ENCODE measurements around the gene KCNS3. TPM values are rescaled to one million over a fixed set of nuclear protein-coding genes. Genes with fewer than 3 reads are reported as not detected.

KCNS3 gene
- total RNA-seq, 2 donors from 2014 or later: not detected

DNA sequence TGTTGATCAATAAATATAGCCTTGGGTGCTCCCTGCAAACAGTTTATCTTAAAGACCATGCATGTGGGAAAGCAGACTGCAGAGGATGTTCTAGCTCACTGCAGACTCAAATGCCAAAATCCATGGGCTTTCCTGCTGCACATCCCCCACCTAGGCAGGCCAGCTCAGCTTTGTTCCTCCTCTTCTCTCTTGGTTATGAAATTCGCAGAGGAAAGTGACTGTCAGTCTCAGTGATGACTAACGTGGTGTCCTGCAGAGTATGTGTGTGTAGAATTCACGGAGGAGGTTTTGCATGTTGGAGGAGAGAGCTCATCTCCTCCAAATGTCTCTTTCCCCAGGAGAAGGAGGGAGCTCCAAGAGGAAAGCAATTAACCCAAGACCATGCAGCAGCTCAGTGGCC is 21.4 kb upstream of the KCNS3 start:
- H3K27ac Mint-ChIP-seq: no peak overlapping the region
- no peaks in the 10 kb centered on the region for H3K4me1 Mint-ChIP-seq (ENCODE audit: low read depth)
- H3K4me3 Mint-ChIP-seq: no peak overlapping the region
- ATAC-seq (replicated peaks in 1 of 2) (no peak), DNase-seq (no peak)
- no peaks in the 10 kb centered on the region for H3K36me3 Mint-ChIP-seq (ENCODE audit: insufficient read depth in 2 of 2)
- H3K9me3 Mint-ChIP-seq: peaks cover 0 to 3% of the 10 kb centered on the region in 2 donors
- peaks cover 40% of the 10 kb centered on the region for H3K27me3 Mint-ChIP-seq (ENCODE audit: low read depth)

- Mint-ChIP-seq H3K9me3 (peaks cover 0 to 3% of the 10 kb centered on the region in 2 donors), H3K27ac (no peak overlapping the region), H3K27me3 (ENCODE audit: low read depth) (peaks cover 45% of the 10 kb centered on the region), H3K4me1 (ENCODE audit: low read depth) (no peaks in the 10 kb centered on the region), H3K4me3 (no peak overlapping the region), H3K36me3 (ENCODE audit: insufficient read depth in 2 of 2) (no peaks in the 10 kb centered on the region)
- DNase-seq: no peak
- no peak for ATAC-seq (replicated peaks in 1 of 2)
Measured at GRCh38 chr2:17858064-17858463, 20.4 kb upstream of the KCNS3 start.

DNA sequence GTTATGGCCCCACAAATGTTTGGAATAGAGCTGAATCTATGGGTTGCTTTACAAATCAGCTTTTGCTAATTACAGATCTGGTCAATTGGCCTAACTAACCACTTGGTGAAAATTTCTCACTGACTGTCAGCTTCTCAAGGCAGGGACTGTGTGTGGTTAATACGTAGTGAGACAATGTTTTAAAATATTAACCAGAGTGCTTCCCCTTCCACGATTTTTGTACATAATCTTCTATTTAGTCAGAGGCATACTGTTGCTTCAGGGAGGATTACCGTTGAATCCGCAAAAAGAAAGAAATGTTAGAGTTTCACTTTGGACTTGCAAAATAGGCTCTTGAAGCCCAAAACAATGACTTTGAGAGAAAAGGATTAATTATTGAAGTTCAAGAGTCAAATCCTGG is 14.9 kb upstream of the KCNS3 start:
- no peak for DNase-seq
- Mint-ChIP-seq H3K27me3 (ENCODE audit: low read depth) (peaks cover 33% of the 10 kb centered on the region), H3K9me3 (no peaks in the 10 kb centered on the region), H3K27ac (no peak overlapping the region), H3K4me1 (ENCODE audit: low read depth) (no peaks in the 10 kb centered on the region), H3K36me3 (ENCODE audit: insufficient read depth in 2 of 2) (no peaks in the 10 kb centered on the region), H3K4me3 (no peak overlapping the region)
- ATAC-seq (replicated peaks in 1 of 2): no peak

DNA sequence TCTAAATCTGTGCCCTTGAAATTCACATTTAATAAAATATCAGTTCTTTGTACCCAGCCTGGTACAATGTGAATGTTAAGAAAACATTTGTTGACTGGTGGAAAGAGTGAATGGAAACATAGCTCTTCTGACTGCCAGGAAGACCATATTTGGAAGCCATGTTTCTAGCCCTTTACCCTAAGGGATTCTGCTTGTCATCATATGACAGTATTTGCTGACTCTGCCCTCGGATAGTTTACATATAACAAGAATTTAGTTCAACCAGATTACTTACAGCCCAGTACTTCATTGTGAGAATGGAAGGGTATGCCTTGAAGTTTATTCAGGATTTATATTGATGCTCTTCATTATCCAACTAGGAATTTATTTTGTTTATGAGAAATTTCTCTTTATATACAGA is 13.8 kb upstream of the KCNS3 start:
- ATAC-seq (replicated peaks in 1 of 2) (no peak), DNase-seq (no peak)
- H3K4me3 Mint-ChIP-seq: no peak overlapping the region
- H3K27me3 Mint-ChIP-seq (ENCODE audit: low read depth): peaks cover 26% of the 10 kb centered on the region
- no peaks in the 10 kb centered on the region for H3K4me1 Mint-ChIP-seq (ENCODE audit: low read depth)
- no peak overlapping the region for H3K27ac Mint-ChIP-seq
- no peaks in the 10 kb centered on the region for H3K36me3 Mint-ChIP-seq (ENCODE audit: insufficient read depth in 2 of 2)
- no peaks in the 10 kb centered on the region for H3K9me3 Mint-ChIP-seq

GRCh38 chr2:17867133-17867532 is 11.3 kb upstream of the KCNS3 start:
- H3K27me3 Mint-ChIP-seq (ENCODE audit: low read depth): peaks cover 22% of the 10 kb centered on the region

GRCh38 chr2:17869128-17869527 is 9.3 kb upstream of the KCNS3 start:
- DNase-seq (peak in 1 of 2 donors; percentile 1), ATAC-seq (replicated peaks in 1 of 2) (peak; percentile 41 to 45)
- Mint-ChIP-seq H3K9me3 (no peaks in the 10 kb centered on the region), H3K27ac (no peak overlapping the region), H3K27me3 (ENCODE audit: low read depth) (peaks cover 28% of the 10 kb centered on the region), H3K4me3 (no peak overlapping the region), H3K36me3 (ENCODE audit: insufficient read depth in 2 of 2) (no peaks in the 10 kb centered on the region), H3K4me1 (ENCODE audit: low read depth) (no peaks in the 10 kb centered on the region)

More at GRCh38 chr2:17867133-17867532, 11.3 kb upstream of the KCNS3 start:
- no peak overlapping the region for H3K4me3 Mint-ChIP-seq
- H3K4me1 Mint-ChIP-seq (ENCODE audit: low read depth): no peaks in the 10 kb centered on the region
- H3K9me3 Mint-ChIP-seq: no peaks in the 10 kb centered on the region
- ATAC-seq (replicated peaks in 1 of 2): no peak
- H3K36me3 Mint-ChIP-seq (ENCODE audit: insufficient read depth in 2 of 2): no peaks in the 10 kb centered on the region
- DNase-seq: no peak
- H3K27ac Mint-ChIP-seq: no peak overlapping the region

DNA sequence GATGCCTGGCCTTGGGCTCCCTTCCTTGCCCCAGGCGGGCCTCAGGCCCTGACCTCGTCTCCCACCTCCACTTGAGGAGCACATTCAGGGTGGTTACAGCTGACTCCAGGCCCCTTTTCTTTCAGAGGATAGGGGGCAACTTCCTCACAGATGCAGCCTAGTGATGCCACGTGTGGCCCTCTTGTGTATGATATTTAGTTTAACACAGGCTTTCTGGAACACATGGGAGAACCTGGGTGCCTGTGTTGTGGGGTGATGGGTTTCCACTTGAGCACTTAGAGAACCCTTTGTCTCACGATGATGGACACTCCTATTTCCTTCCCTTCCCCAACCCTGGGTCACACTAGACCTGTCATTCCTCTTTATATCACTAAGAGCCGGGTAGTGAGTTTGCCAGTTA is 6.8 kb upstream of the KCNS3 start:
- Mint-ChIP-seq H3K36me3 (ENCODE audit: insufficient read depth in 2 of 2) (no peaks in the 10 kb centered on the region), H3K4me3 (no peak overlapping the region), H3K4me1 (ENCODE audit: low read depth) (no peaks in the 10 kb centered on the region), H3K9me3 (no peaks in the 10 kb centered on the region), H3K27me3 (ENCODE audit: low read depth) (peaks cover 47% of the 10 kb centered on the region), H3K27ac (no peak overlapping the region)
- no peak for DNase-seq
- ATAC-seq (replicated peaks in 1 of 2): no peak

- no peak overlapping the region for H3K4me3 Mint-ChIP-seq
- peaks cover 8% of the 10 kb centered on the region for H3K4me1 Mint-ChIP-seq (ENCODE audit: low read depth)
- no peak for DNase-seq
- H3K36me3 Mint-ChIP-seq (ENCODE audit: insufficient read depth in 2 of 2): no peaks in the 10 kb centered on the region
- peaks cover 61% of the 10 kb centered on the region for H3K27me3 Mint-ChIP-seq (ENCODE audit: low read depth)
- no peaks in the 10 kb centered on the region for H3K9me3 Mint-ChIP-seq
- H3K27ac Mint-ChIP-seq: no peak overlapping the region
- no peak for ATAC-seq (replicated peaks in 1 of 2)
Measured at GRCh38 chr2:17873021-17873420, 5.4 kb upstream of the KCNS3 start.

DNA sequence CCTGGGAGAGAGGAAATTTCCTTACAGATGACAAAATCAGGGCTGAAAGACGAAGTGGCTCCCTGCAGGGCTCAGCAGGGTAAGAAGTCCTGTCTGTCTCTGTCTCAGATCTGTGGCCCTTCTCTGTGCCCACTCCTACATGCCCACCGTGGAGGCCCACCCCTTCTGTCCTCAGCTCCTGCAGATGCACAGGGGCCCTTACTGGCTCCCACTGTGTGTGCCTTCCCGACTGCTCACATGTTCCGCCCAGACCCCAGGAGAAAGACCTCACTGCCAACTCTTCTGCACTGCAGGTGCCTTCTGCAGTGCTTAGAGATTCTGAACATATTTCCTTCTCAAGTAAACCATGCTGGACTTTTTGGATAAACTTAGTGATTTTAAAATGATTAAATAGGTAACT is 1.9 kb upstream of the KCNS3 start:
- ATAC-seq (replicated peaks in 1 of 2) (no peak), DNase-seq (no peak)
- H3K36me3 Mint-ChIP-seq (ENCODE audit: insufficient read depth in 2 of 2): no peaks in the 10 kb centered on the region
- no peak overlapping the region for H3K4me3 Mint-ChIP-seq
- no peaks in the 10 kb centered on the region for H3K9me3 Mint-ChIP-seq
- H3K27me3 Mint-ChIP-seq (ENCODE audit: low read depth): peaks cover 81% of the 10 kb centered on the region
- peaks cover 8% of the 10 kb centered on the region for H3K4me1 Mint-ChIP-seq (ENCODE audit: low read depth)
- H3K27ac Mint-ChIP-seq: no peak overlapping the region

DNA sequence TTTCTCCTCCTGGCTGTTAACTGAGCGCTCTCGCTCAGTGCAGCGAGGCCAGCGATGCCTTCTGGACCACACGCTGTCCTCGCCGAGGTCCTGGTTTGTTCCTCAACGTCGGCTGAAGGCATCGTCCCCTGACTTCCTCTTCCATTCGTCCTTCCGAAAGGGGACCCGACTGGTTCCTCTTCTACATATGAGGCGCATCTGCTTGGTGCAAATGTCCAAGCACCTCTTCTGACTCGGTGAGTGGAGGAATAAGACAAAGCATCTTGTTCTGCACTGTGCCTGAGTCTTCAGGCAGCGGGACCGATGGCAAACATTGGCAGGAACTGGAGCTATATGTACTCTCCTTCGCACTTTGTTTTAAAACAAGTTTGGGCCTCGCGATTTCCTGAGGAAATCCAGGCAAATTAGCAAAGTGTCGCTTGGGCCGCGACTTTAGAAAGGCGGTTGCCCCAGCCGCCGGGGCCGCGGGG is 621 bp upstream of the KCNS3 start:
- Mint-ChIP-seq H3K27ac (no peak overlapping the region), H3K36me3 (ENCODE audit: insufficient read depth in 2 of 2) (no peaks in the 10 kb centered on the region), H3K27me3 (ENCODE audit: low read depth) (peaks cover 87% of the 10 kb centered on the region), H3K4me3 (peak overlapping the region; percentile 79 to 81), H3K9me3 (no peaks in the 10 kb centered on the region), H3K4me1 (ENCODE audit: low read depth) (peaks cover 8% of the 10 kb centered on the region)
- DNase-seq (no peak), ATAC-seq (replicated peaks in 1 of 2) (no peak)

DNA sequence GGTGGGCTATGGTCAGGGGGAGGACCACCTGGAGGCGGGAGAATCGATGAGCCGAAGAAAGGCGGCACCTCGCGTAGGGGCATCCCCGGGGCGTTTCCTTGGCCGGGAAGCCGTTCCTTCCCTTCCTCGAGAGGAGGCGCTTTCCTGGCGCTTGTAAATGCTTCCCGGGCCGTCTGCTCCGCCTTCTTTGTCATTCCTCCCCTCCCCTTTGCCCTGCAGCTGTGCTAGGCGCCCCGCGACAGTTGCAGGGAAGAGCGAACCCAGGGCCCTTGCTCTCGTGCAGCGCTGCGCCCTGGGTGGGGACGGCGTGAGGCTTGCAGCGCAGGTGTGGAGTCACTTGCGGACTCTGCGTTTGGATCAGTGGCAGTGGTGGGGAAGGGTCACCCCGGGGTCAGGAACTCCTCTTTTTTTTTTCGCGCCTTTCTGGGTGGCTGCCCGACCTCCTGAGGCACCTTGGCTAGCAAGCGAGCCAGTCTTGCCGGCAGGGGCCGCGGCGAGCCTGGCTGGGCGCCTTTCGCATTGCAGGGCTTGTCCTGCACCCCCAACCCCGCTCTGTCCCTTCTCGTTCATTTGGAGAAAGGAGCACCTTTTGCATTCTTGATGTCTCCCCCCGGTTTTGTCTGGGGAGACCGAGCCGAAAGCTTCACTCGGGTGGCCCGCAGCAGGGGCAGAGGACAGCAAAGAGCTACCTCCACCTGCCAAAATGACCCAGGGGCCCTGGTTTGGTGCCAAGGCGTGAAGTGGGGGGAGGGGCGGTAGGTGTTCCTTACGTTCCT is 858 bp downstream of the KCNS3 start:
- Mint-ChIP-seq H3K27me3 (ENCODE audit: low read depth) (peaks cover 81% of the 10 kb centered on the region), H3K36me3 (ENCODE audit: insufficient read depth in 2 of 2) (no peaks in the 10 kb centered on the region), H3K4me1 (ENCODE audit: low read depth) (peaks cover 8% of the 10 kb centered on the region), H3K9me3 (peaks cover 0 to 2% of the 10 kb centered on the region in 2 donors), H3K4me3 (peak overlapping the region; percentile 82 to 87), H3K27ac (no peak overlapping the region)
- peak; percentile 2 to 12 for DNase-seq
- peak; percentile 28 to 31 for ATAC-seq (replicated peaks in 1 of 2)

DNA sequence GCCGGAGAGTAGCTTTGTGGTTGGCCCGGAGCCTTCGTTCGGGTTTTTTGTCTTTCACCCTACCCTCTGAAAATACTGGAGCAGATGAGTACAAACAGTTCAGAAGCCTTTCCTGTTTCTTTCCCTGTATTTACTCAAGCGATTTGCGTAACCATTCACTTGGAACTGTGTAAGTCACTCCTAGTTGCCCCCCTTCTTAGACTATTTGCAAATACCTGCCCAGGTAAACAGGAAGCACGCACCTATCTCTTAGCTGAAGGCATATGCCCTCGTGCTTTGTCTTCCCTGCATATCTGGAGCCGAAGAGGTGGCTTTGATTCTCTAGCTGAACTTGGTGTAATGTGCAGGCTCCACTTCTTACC is 1.4 kb downstream of the KCNS3 start:
- H3K36me3 Mint-ChIP-seq (ENCODE audit: insufficient read depth in 2 of 2): no peaks in the 10 kb centered on the region
- peaks cover 0 to 2% of the 10 kb centered on the region in 2 donors for H3K9me3 Mint-ChIP-seq
- peaks cover 81% of the 10 kb centered on the region for H3K27me3 Mint-ChIP-seq (ENCODE audit: low read depth)
- ATAC-seq (replicated peaks in 1 of 2) (no peak), DNase-seq (no peak)
- H3K4me1 Mint-ChIP-seq (ENCODE audit: low read depth): peaks cover 8% of the 10 kb centered on the region
- H3K27ac Mint-ChIP-seq: no peak overlapping the region
- H3K4me3 Mint-ChIP-seq: peak overlapping the region; percentile 82 to 87

GRCh38 chr2:17892770-17893534 is 14.5 kb downstream of the KCNS3 start:
- no peaks in the 10 kb centered on the region for H3K4me1 Mint-ChIP-seq (ENCODE audit: low read depth)

More at GRCh38 chr2:17892770-17893534, 14.5 kb downstream of the KCNS3 start:
- ATAC-seq (replicated peaks in 1 of 2) (no peak), DNase-seq (no peak)
- Mint-ChIP-seq H3K9me3 (peaks cover 8 to 12% of the 10 kb centered on the region in 2 donors), H3K27me3 (ENCODE audit: low read depth) (peaks cover 34% of the 10 kb centered on the region), H3K27ac (no peak overlapping the region), H3K36me3 (ENCODE audit: insufficient read depth in 2 of 2) (peaks cover 4% of the 10 kb centered on the region in 2 donors), H3K4me3 (no peak overlapping the region)

Data from activated T-cell treated with anti-CD3 and anti-CD28 coated beads, Interleukin-2, amount 50 U/mL, for 72 hours (primary cell).